Adrenal gland (tissue), 12 donors: ENCODE results near the gene SGSM1. TPM values are rescaled to one million over a fixed set of nuclear protein-coding genes. Genes with fewer than 3 reads are reported as not detected.
"Not testable (repeated sequence)": the region's sequence is repeated elsewhere in the genome, so short reads cannot be mapped to it uniquely, and the experiment has no call there.

Experiments
- DNase-seq, 7 donors: peaks; one replicate each; pipeline ENCODE4 v3.0.0-alpha.2; 2019 to 2020
- H3K27ac ChIP-seq, 5 donors: fragments of 200-600 bp; sonication (generic) in 4 of 5; 1 replicate in 3 of 5; 2 replicates in 2 of 5; pipeline versions ENCODE4 v1.5.1 to v1.8.0; 2016 to 2020; ENCODE audit warnings: mild to moderate bottlenecking in 1 of 5
- H3K27me3 ChIP-seq: fragments of 200-600 bp; 2 replicates; pipeline ENCODE4 v1.8.0; 2021
- H3K36me3 ChIP-seq, 2 donors: fragments of 200-600 bp; replicated peaks in 1 of 2; 1 replicate in 1 of 2; 2 replicates in 1 of 2; pipeline versions ENCODE4 v1.5.1 to v1.8.0; 2018 to 2022
- H3K4me1 ChIP-seq, 2 donors: fragments of 200-600 bp; replicated peaks in 1 of 2; 1 replicate in 1 of 2; 2 replicates in 1 of 2; pipeline versions ENCODE4 v1.5.1 to v1.8.0; 2018 to 2021
- H3K4me3 ChIP-seq, 4 donors: fragments of 200-600 bp; sonication (generic) in 3 of 4; one replicate each; pipeline ENCODE4 v1.5.1; 2016 to 2018
- H3K9me3 ChIP-seq, 3 donors: fragments of 200-600 bp; sonication (generic) in 1 of 3; replicated peaks in 1 of 3; 1 replicate in 2 of 3; 2 replicates in 1 of 3; pipeline versions ENCODE4 v1.5.1 to v1.8.0; 2016 to 2021
- CTCF ChIP-seq, 6 experiments: fragments of 450-650 bp in 4 of 6; fragments of 200-600 bp in 2 of 6; sonication (generic) in 1 of 6; IDR thresholded peaks; 1 replicate in 5 of 6; 2 replicates in 1 of 6; pipeline versions ENCODE4 v1.5.1 to v1.8.0; 2016 to 2021; ENCODE audit warnings: antibody characterized with exemption in 6 of 6, mild to moderate bottlenecking in 2 of 6, moderate library complexity in 1 of 6
- POLR2A ChIP-seq, 2 donors: fragments of 450-650 bp; IDR thresholded peaks; one replicate each; pipeline ENCODE4 v1.6.1; 2017; ENCODE audit warnings: antibody characterized with exemption in 2 of 2, mild to moderate bottlenecking in 2 of 2, moderate library complexity in 1 of 2
- WGBS, 4 donors: extraction: QIAGEN DNeasy Blood & Tissue Kit in 2 of 4; methylation state at CpG; one replicate each; pipeline versions ENCODE4 v1.1.5 to v1.1.7; 2013 to 2017; 5-methylcytosine and 5-hydroxymethylcytosine counted together
- intact Hi-C, 2 donors: fragments of 100-400 bp; cut with DNase I; formaldehyde crosslinking; loops; one replicate each; pipeline versions ENCODE4 v1.14.1 to v1.15.0; 2022 to 2023
- polyA plus RNA-seq, 3 donors: library from polyadenylated mRNA; stranded (reverse); fragments of 200-250 nt in 2 of 3; fragments of 350-450 nt in 1 of 3; fragmentation: Illumina TruSeq in 1 of 3; extraction: RNeasy Lipid Tissue Mini Kit (QIAGEN cat#74804) in 1 of 3; gene quantifications; one replicate each; pipeline ENCODE4 v1.2.3, GENCODE V29; 2013 to 2014
- total RNA-seq, 9 donors: library from RNA; depleted of rRNA in 4 of 9; stranded (reverse); fragments of >200 nt in 4 of 9; fragments of 120-200 nt in 1 of 9; fragmentation: NEBNext Ultra II Directional in 1 of 9; extraction: Animal tissue kit (Norgen Biotek cat#: 25700) in 1 of 9; gene quantifications; one replicate each; pipeline versions ENCODE4 v1.1.0 to v1.2.4, GENCODE V29; 2013 to 2023
- donor health status: healthy with polysubstance abuse.
- donor health status: Bipolar disorder and iron deficiency.
- donor health status: DM: yes; HTN: yes; CAD: no.
- donor health status: DM: no; HTN: no; CAD: no.
- donor health status: DM: no; HTN: no; CAD: no.
- donor health status: DM: yes; HTN: yes; CAD: no.

The SGSM1 gene
- total and polyA plus RNA-seq, 12 donors = 1.9 to 6.8 (median 3.3) TPM

- Histone ChIP-seq H3K9me3 (no peaks in the 10 kb centered on the region), H3K4me1 (peaks cover 0 to under 1% of the 10 kb centered on the region in 2 donors), H3K36me3 (no peaks in the 10 kb centered on the region), H3K4me3 (no peak overlapping the region), H3K27ac (no peak overlapping the region), H3K27me3 (no peaks in the 10 kb centered on the region)
- TF ChIP-seq CTCF (IDR thresholded peaks at IDR 0.05) (no peak), POLR2A (IDR thresholded peaks at IDR 0.05) (no peak)
- intact Hi-C loops = no loop called here
- DNase-seq = no peak
- 89 to 95% (median 92%) methylated on average over 4 to 8 of the region's 8 CpGs for WGBS, 4 donors
Measured at GRCh38 chr22:24833881-24834495, 28.0 kb downstream of the SGSM1 start.

GRCh38 chr22:24834845-24835570, 29.0 kb downstream of the SGSM1 start:
- no peak for TF ChIP-seq POLR2A (IDR thresholded peaks at IDR 0.05)
- TF ChIP-seq CTCF (IDR thresholded peaks at IDR 0.05) = peak in 3 of 6 experiments; percentile 4 to 26 (median 26)

GRCh38 chr22:24836282-24836681, 30.3 kb downstream of the SGSM1 start:
- Histone ChIP-seq H3K9me3 (no peaks in the 10 kb centered on the region), H3K27me3 (no peaks in the 10 kb centered on the region), H3K4me1 (peaks cover 0 to 7% of the 10 kb centered on the region in 2 donors), H3K36me3 (no peaks in the 10 kb centered on the region), H3K27ac (no peak overlapping the region), H3K4me3 (no peak overlapping the region)
- TF ChIP-seq POLR2A (IDR thresholded peaks at IDR 0.05) = no peak
- no peak for TF ChIP-seq CTCF (IDR thresholded peaks at IDR 0.05)
- DNase-seq = peak in 1 of 7 donors; percentile 5
- intact Hi-C loops = no loop called here
- 47 to 72% (median 67%) methylated on average over 1 of the region's 1 CpG for WGBS, 4 donors

More at GRCh38 chr22:24834845-24835570, 29.0 kb downstream of the SGSM1 start:
- Histone ChIP-seq H3K27me3 (no peaks in the 10 kb centered on the region), H3K27ac (no peak overlapping the region), H3K36me3 (no peaks in the 10 kb centered on the region), H3K4me1 (peaks cover 0 to 7% of the 10 kb centered on the region in 2 donors), H3K4me3 (no peak overlapping the region), H3K9me3 (no peaks in the 10 kb centered on the region)
- WGBS, 4 donors = 76 to 84% (median 80%) methylated on average over 13 of the region's 13 CpGs
- peak in 1 of 7 donors; percentile 68 for DNase-seq
- intact Hi-C loops = no loop called here

GRCh38 chr22:24837517-24837916, 31.5 kb downstream of the SGSM1 start:
- H3K27ac ChIP-seq, H3K4me3 ChIP-seq, H3K36me3 ChIP-seq, H3K4me1 ChIP-seq, intact Hi-C loops, H3K27me3 ChIP-seq, H3K9me3 ChIP-seq: not testable (repeated sequence)
- peak in 4 of 7 donors; percentile 26 to 70 (median 52) for DNase-seq
- TF ChIP-seq CTCF (IDR thresholded peaks at IDR 0.05) = peak in 3 of 6 experiments; percentile 9 to 58 (median 42)
- 57 to 76% (median 68%) methylated on average over 1 to 5 of the region's 8 CpGs for WGBS, 4 donors
